ENCODE results near the gene CD300LF.

- no peak for TF ChIP-seq CTCF (IDR thresholded peaks at IDR 0.05)
- no peak for TF ChIP-seq ZFX (IDR thresholded peaks at IDR 0.05; ENCODE audit: borderline replicate concordance)
Measured at GRCh38 chr17:74734256-74734655, 21.5 kb upstream of the CD300LF start.

Data from 22Rv1 (cell line).